SKM-1 (cell line): ENCODE measurements around the gene ST6GALNAC5.
"Not testable (repeated sequence)": the region's sequence is repeated elsewhere in the genome, so short reads cannot be mapped to it uniquely, and the experiment has no call there.

Experiments used
- DNase-seq: peaks from one replicate; lab custom pipeline; 2025; ENCODE audit not compliant: unreplicated experiment; lab: John Stamatoyannopoulos, UW

ST6GALNAC5 gene

GRCh38 chr1:76866566-76866965 lies 714 bp upstream of the ST6GALNAC5 start:
- no peak for DNase-seq

- no peak for DNase-seq
Observed at GRCh38 chr1:76868154-76868882, 1.0 kb downstream of the ST6GALNAC5 start.

GRCh38 chr1:76868916-76869315 lies 1.6 kb downstream of the ST6GALNAC5 start:
- DNase-seq: no peak

GRCh38 chr1:76870037-76870436 lies 2.8 kb downstream of the ST6GALNAC5 start:
- no peak for DNase-seq

GRCh38 chr1:76871355-76871974 lies 4.2 kb downstream of the ST6GALNAC5 start:
- no peak for DNase-seq

GRCh38 chr1:76872944-76873343 lies 5.7 kb downstream of the ST6GALNAC5 start:
- no peak for DNase-seq

- DNase-seq: no peak
Observed at GRCh38 chr1:76876655-76877395, 9.5 kb downstream of the ST6GALNAC5 start.

- DNase-seq: not testable (repeated sequence)
Observed at GRCh38 chr1:76879014-76879413, 11.7 kb downstream of the ST6GALNAC5 start.

- DNase-seq: no peak
Observed at GRCh38 chr1:76881762-76882161, 14.5 kb downstream of the ST6GALNAC5 start.

GRCh38 chr1:76891931-76892622 lies 24.8 kb downstream of the ST6GALNAC5 start:
- peak; percentile 17 for DNase-seq

GRCh38 chr1:76892675-76893074 lies 25.4 kb downstream of the ST6GALNAC5 start:
- DNase-seq: peak; percentile 14

GRCh38 chr1:76901158-76901767 lies 34.0 kb downstream of the ST6GALNAC5 start:
- DNase-seq: peak; percentile 27

- DNase-seq: peak; percentile 79
Observed at GRCh38 chr1:76905876-76906595, 38.8 kb downstream of the ST6GALNAC5 start.

GRCh38 chr1:76909311-76909710 lies 42.0 kb downstream of the ST6GALNAC5 start:
- no peak for DNase-seq

- DNase-seq: no peak
Observed at GRCh38 chr1:76919085-76919484, 51.8 kb downstream of the ST6GALNAC5 start.

GRCh38 chr1:76921590-76921989 lies 54.3 kb downstream of the ST6GALNAC5 start:
- DNase-seq: no peak

- no peak for DNase-seq
Observed at GRCh38 chr1:76925825-76926224, 58.5 kb downstream of the ST6GALNAC5 start.

- DNase-seq: no peak
Observed at GRCh38 chr1:76928522-76928921, 61.2 kb downstream of the ST6GALNAC5 start.

GRCh38 chr1:76929136-76929535 lies 61.9 kb downstream of the ST6GALNAC5 start:
- DNase-seq: no peak
